ENCODE measurements around the gene ACTR3C.
"Not testable (repeated sequence)": the region's sequence is repeated elsewhere in the genome, so short reads cannot be mapped to it uniquely, and the experiment has no call there.

The ACTR3C gene

GRCh38 chr7:150311711-150312110 lies 11.6 kb downstream of the ACTR3C start:
- in situ Hi-C loops (cut with MboI; ENCODE audit: low pct_unique_long_range_greater_than_20kb, low sequenced_read_pairs, unreplicated experiment), result no loop called here
- no peak for TF ChIP-seq CTCF (IDR thresholded peaks at IDR 0.05; ENCODE audit: extremely low read depth, insufficient read depth, missing control alignments)
- no peak for DNase-seq (ENCODE audit: low spot score)

GRCh38 chr7:150311146-150311545 lies 12.2 kb downstream of the ACTR3C start:
- no peak for DNase-seq (ENCODE audit: low spot score)
- no peak for TF ChIP-seq CTCF (IDR thresholded peaks at IDR 0.05; ENCODE audit: extremely low read depth, insufficient read depth, missing control alignments)
- in situ Hi-C loops (cut with MboI; ENCODE audit: low pct_unique_long_range_greater_than_20kb, low sequenced_read_pairs, unreplicated experiment), result no loop called here

GRCh38 chr7:150308575-150308974 lies 14.8 kb downstream of the ACTR3C start:
- in situ Hi-C loops (cut with MboI; ENCODE audit: low pct_unique_long_range_greater_than_20kb, low sequenced_read_pairs, unreplicated experiment), result no loop called here
- no peak for DNase-seq (ENCODE audit: low spot score)
- no peak for TF ChIP-seq CTCF (IDR thresholded peaks at IDR 0.05; ENCODE audit: extremely low read depth, insufficient read depth, missing control alignments)

GRCh38 chr7:150307904-150308303 lies 15.4 kb downstream of the ACTR3C start:
- no peak for DNase-seq (ENCODE audit: low spot score)
- TF ChIP-seq CTCF (IDR thresholded peaks at IDR 0.05; ENCODE audit: extremely low read depth, insufficient read depth, missing control alignments), result no peak
- in situ Hi-C loops (cut with MboI; ENCODE audit: low pct_unique_long_range_greater_than_20kb, low sequenced_read_pairs, unreplicated experiment), result no loop called here

GRCh38 chr7:150307129-150307528 lies 16.2 kb downstream of the ACTR3C start:
- in situ Hi-C loops (cut with MboI; ENCODE audit: low pct_unique_long_range_greater_than_20kb, low sequenced_read_pairs, unreplicated experiment), result no loop called here
- DNase-seq (ENCODE audit: low spot score), result no peak
- TF ChIP-seq CTCF (IDR thresholded peaks at IDR 0.05; ENCODE audit: extremely low read depth, insufficient read depth, missing control alignments), result no peak

GRCh38 chr7:150306377-150306776 lies 17.0 kb downstream of the ACTR3C start:
- DNase-seq (ENCODE audit: low spot score); in situ Hi-C loops (cut with MboI; ENCODE audit: low pct_unique_long_range_greater_than_20kb, low sequenced_read_pairs, unreplicated experiment): not testable (repeated sequence)

- in situ Hi-C loops (cut with MboI; ENCODE audit: low pct_unique_long_range_greater_than_20kb, low sequenced_read_pairs, unreplicated experiment); DNase-seq (ENCODE audit: low spot score): not testable (repeated sequence)
Measured at GRCh38 chr7:150305903-150306284, 17.5 kb downstream of the ACTR3C start.

- DNase-seq (ENCODE audit: low spot score); in situ Hi-C loops (cut with MboI; ENCODE audit: low pct_unique_long_range_greater_than_20kb, low sequenced_read_pairs, unreplicated experiment): not testable (repeated sequence)
Measured at GRCh38 chr7:150305259-150305902, 18.0 kb downstream of the ACTR3C start.

- in situ Hi-C loops (cut with MboI; ENCODE audit: low pct_unique_long_range_greater_than_20kb, low sequenced_read_pairs, unreplicated experiment); DNase-seq (ENCODE audit: low spot score): not testable (repeated sequence)
Measured at GRCh38 chr7:150304499-150305258, 18.7 kb downstream of the ACTR3C start.

- in situ Hi-C loops (cut with MboI; ENCODE audit: low pct_unique_long_range_greater_than_20kb, low sequenced_read_pairs, unreplicated experiment); DNase-seq (ENCODE audit: low spot score): not testable (repeated sequence)
Measured at GRCh38 chr7:150302908-150303310, 20.4 kb downstream of the ACTR3C start.

GRCh38 chr7:150297978-150298377 lies 25.4 kb downstream of the ACTR3C start:
- in situ Hi-C loops (cut with MboI; ENCODE audit: low pct_unique_long_range_greater_than_20kb, low sequenced_read_pairs, unreplicated experiment); DNase-seq (ENCODE audit: low spot score): not testable (repeated sequence)

- in situ Hi-C loops (cut with MboI; ENCODE audit: low pct_unique_long_range_greater_than_20kb, low sequenced_read_pairs, unreplicated experiment); DNase-seq (ENCODE audit: low spot score): not testable (repeated sequence)
Measured at GRCh38 chr7:150296802-150297201, 26.5 kb downstream of the ACTR3C start.

All from GM13977 (cell line).